CD14-positive monocyte (primary cell): Measurements from ENCODE around the gene NUPR1. TPM values are rescaled to one million over a fixed set of nuclear protein-coding genes. Genes with fewer than 3 reads are reported as not detected.
A peak's percentile ranks its signal among the peaks of the same experiment; 100 is the strongest.

ENCODE experiments used
- DNase-seq, 3 donors: peaks; one replicate each; pipeline ENCODE4 v3.0.0-alpha.2; 2011 to 2022
- H2AFZ ChIP-seq: 2 replicates; pipeline ENCODE4 v1.6.0; 2012; ENCODE audit warnings: mild to moderate bottlenecking, low read depth, low read length, inconsistent platforms; ENCODE audit not compliant: insufficient read depth, poor library complexity, severe bottlenecking
- H3K27ac ChIP-seq, 2 donors: 1 replicate in 1 of 2; 2 replicates in 1 of 2; pipeline ENCODE4 v1.5.1; 2012 to 2013; ENCODE audit warnings: low read length in 2 of 2, control low read depth in 1 of 2, inconsistent platforms in 1 of 2, low read depth in 1 of 2, mild to moderate bottlenecking in 1 of 2
- H3K27me3 ChIP-seq, 2 donors: one replicate each; pipeline versions ENCODE4 v1.6.0 to v1.6.1; 2011 to 2013; ENCODE audit warnings: low read length in 2 of 2; ENCODE audit not compliant: control insufficient read depth in 2 of 2, insufficient read depth in 2 of 2
- H3K36me3 ChIP-seq, 2 donors: replicated peaks in 1 of 2; 1 replicate in 1 of 2; 2 replicates in 1 of 2; pipeline versions ENCODE4 v1.5.1 to v1.6.1; 2012 to 2013; ENCODE audit warnings: low read length in 2 of 2, control low read depth in 1 of 2, inconsistent platforms in 1 of 2, mild to moderate bottlenecking in 1 of 2; ENCODE audit not compliant: insufficient read depth in 2 of 2, control insufficient read depth in 1 of 2
- H3K4me1 ChIP-seq, 2 donors: 1 replicate in 1 of 2; 2 replicates in 1 of 2; pipeline versions ENCODE4 v1.5.1 to v1.6.1; 2012 to 2013; ENCODE audit warnings: low read length in 2 of 2, control low read depth in 1 of 2, inconsistent platforms in 1 of 2, mild to moderate bottlenecking in 1 of 2, moderate library complexity in 1 of 2; ENCODE audit not compliant: insufficient read depth in 2 of 2, control insufficient read depth in 1 of 2
- H3K4me2 ChIP-seq: replicated peaks from 2 replicates; pipeline ENCODE3; 2012; ENCODE audit warnings: low read length, moderate library complexity, mild to moderate bottlenecking; ENCODE audit not compliant: poor library complexity, severe bottlenecking; ENCODE audit errors: extremely low read depth
- H3K4me3 ChIP-seq, 3 experiments: fragments of 200-600 bp in 1 of 3; sonication (generic) in 1 of 3; replicated peaks in 1 of 3; 1 replicate in 2 of 3; 2 replicates in 1 of 3; pipeline ENCODE4 v1.5.1; 2011 to 2013; ENCODE audit warnings: low read length in 3 of 3, mild to moderate bottlenecking in 3 of 3, control low read depth in 2 of 3, low read depth in 2 of 3, inconsistent platforms in 1 of 3, moderate library complexity in 1 of 3
- H3K79me2 ChIP-seq: 2 replicates; pipeline ENCODE4 v1.6.0; 2012; ENCODE audit warnings: mild to moderate bottlenecking, control low read depth, inconsistent platforms, low read length, moderate library complexity; ENCODE audit not compliant: insufficient read depth
- H3K9ac ChIP-seq: 2 replicates; pipeline ENCODE4 v1.6.0; 2017; ENCODE audit warnings: low read length, mild to moderate bottlenecking; ENCODE audit not compliant: insufficient read depth, poor library complexity, severe bottlenecking
- H3K9me3 ChIP-seq, 2 donors: replicated peaks in 1 of 2; 1 replicate in 1 of 2; 2 replicates in 1 of 2; pipeline versions ENCODE4 v1.5.1 to v1.6.1; 2012 to 2013; ENCODE audit warnings: low read length in 2 of 2, control low read depth in 1 of 2; ENCODE audit not compliant: control insufficient read depth in 1 of 2, insufficient read depth in 1 of 2
- H4K20me1 ChIP-seq: 2 replicates; pipeline ENCODE4 v1.6.0; 2012; ENCODE audit warnings: mild to moderate bottlenecking, low read length, control low read depth, moderate library complexity; ENCODE audit not compliant: insufficient read depth
- H3K27ac Mint-ChIP-seq, 7 donors: one replicate each; pipeline ENCODE4 v1.8.0; 2020; ENCODE audit warnings: mild to moderate bottlenecking in 7 of 7, mixed read lengths in 7 of 7, moderate library complexity in 6 of 7, inconsistent platforms in 2 of 7
- H3K27me3 Mint-ChIP-seq, 3 donors: one replicate each; pipeline ENCODE4 v1.8.0; 2021 to 2022; ENCODE audit warnings: low read depth in 3 of 3, mild to moderate bottlenecking in 3 of 3, mixed read lengths in 3 of 3, moderate library complexity in 3 of 3, inconsistent platforms in 1 of 3
- H3K36me3 Mint-ChIP-seq, 2 donors: one replicate each; pipeline ENCODE4 v1.8.0; 2020; ENCODE audit warnings: mixed read lengths in 2 of 2, inconsistent platforms in 1 of 2, mild to moderate bottlenecking in 1 of 2
- H3K4me1 Mint-ChIP-seq: one replicate; pipeline ENCODE4 v1.8.0; 2020; ENCODE audit warnings: mild to moderate bottlenecking, mixed read lengths
- H3K4me3 Mint-ChIP-seq, 2 donors: one replicate each; pipeline ENCODE4 v1.8.0; 2020; ENCODE audit warnings: mild to moderate bottlenecking in 2 of 2, mixed read lengths in 2 of 2, moderate library complexity in 1 of 2
- H3K9me3 Mint-ChIP-seq, 7 donors: one replicate each; pipeline ENCODE4 v1.8.0; 2020 to 2022; ENCODE audit warnings: mixed read lengths in 7 of 7, mild to moderate bottlenecking in 6 of 7, moderate library complexity in 6 of 7, inconsistent platforms in 2 of 7
- WGBS: methylation state at CpG from one replicate; pipeline ENCODE4 v1.1.5; 2013; ENCODE audit warnings: missing lambda C conversion rate; ENCODE audit not compliant: insufficient coverage; 5-methylcytosine and 5-hydroxymethylcytosine counted together
- intact Hi-C, 2 donors: fragments of 100-400 bp; cut with micrococcal nuclease; formaldehyde crosslinking; loops; one replicate each; pipeline versions ENCODE4 v1.15.0 to v1.15.1; 2023
- polyA plus RNA-seq, 3 donors: library from polyadenylated mRNA; depleted of rRNA in 1 of 3; unstranded in 2 of 3; stranded (reverse) in 1 of 3; fragments of 300-500 nt in 2 of 3; fragments of >200 nt in 1 of 3; fragmentation: Illumina TruSeq in 2 of 3; gene quantifications; 1 replicate in 2 of 3; 2 replicates in 1 of 3; pipeline ENCODE4 v1.2.3, GENCODE V29; 2012 to 2021
- TF ChIP-seq, protein P1 (sequence below): fragments of 200-600 bp; IDR thresholded peaks from one replicate; pipeline ENCODE4 v1.8.0; 2022; ENCODE audit warnings: antibody characterized with exemption, mild to moderate bottlenecking

Gene NUPR1
- polyA plus RNA-seq, 3 donors, result 0.01 to 1.9 TPM; not detected in 1

DNA sequence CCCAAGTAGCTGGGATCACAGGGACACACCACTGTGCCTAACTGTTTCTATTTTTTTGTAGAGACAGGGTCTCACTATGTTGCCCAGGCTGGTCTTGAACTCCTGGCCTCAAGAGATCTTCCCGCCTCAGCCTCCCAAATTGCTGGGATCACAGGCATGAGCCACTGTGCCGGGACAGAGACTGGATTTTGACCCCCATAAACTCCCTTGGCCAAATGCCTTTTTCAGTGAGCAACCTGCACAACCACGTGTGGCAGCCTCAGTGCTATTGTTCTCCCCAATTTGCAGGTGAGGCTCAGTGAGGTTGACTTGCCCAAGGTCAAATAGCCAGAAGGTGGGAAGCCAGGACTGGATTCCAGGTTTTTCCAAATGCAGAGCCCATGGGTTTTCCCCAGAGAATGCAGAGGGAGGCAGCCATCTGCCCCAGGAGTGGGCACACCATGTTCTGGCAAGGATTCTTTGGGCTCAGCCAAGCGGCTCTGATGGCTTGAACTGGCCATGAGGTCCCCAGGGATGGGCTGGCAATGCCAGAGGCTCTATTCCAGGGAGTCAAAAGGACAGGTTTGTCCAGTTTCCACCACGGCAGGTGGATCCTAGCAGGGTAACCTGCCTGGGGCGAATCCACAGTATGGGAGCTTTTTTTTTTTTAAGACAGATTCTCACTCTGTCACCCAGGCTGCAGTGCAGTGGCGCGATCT, 33.9 kb downstream of the NUPR1 start:
- Histone ChIP-seq H4K20me1 (peaks cover 14% of the 10 kb centered on the region), H3K9ac (no peak overlapping the region), H3K4me2 (no peak overlapping the region), H3K27ac (peak overlapping the region in 1 of 2 donors; percentile 82), H3K9me3 (no peaks in the 10 kb centered on the region), H3K27me3 (no peaks in the 10 kb centered on the region), H2AFZ (no peak overlapping the region), H3K79me2 (peaks cover 4% of the 10 kb centered on the region), H3K36me3 (peaks cover 8 to 35% of the 10 kb centered on the region in 2 donors), H3K4me3 (peak overlapping the region in 1 of 3 experiments; percentile 75), H3K4me1 (peaks cover 38 to 43% of the 10 kb centered on the region in 2 donors)
- Mint-ChIP-seq H3K4me1 (peaks cover 53% of the 10 kb centered on the region), H3K9me3 (peaks cover 0 to 1% (median 0%) of the 10 kb centered on the region in 7 donors), H3K27ac (peak overlapping the region in 2 of 7 donors; percentile 94 to 96), H3K36me3 (peaks cover 12 to 19% of the 10 kb centered on the region in 2 donors), H3K27me3 (peaks cover 1 to 2% (median 2%) of the 10 kb centered on the region in 3 donors), H3K4me3 (no peak overlapping the region)
- DNase-seq, result no peak
- WGBS, result 98% methylated on average over 5 of the region's 8 CpGs
- TF ChIP-seq, protein P1, sequence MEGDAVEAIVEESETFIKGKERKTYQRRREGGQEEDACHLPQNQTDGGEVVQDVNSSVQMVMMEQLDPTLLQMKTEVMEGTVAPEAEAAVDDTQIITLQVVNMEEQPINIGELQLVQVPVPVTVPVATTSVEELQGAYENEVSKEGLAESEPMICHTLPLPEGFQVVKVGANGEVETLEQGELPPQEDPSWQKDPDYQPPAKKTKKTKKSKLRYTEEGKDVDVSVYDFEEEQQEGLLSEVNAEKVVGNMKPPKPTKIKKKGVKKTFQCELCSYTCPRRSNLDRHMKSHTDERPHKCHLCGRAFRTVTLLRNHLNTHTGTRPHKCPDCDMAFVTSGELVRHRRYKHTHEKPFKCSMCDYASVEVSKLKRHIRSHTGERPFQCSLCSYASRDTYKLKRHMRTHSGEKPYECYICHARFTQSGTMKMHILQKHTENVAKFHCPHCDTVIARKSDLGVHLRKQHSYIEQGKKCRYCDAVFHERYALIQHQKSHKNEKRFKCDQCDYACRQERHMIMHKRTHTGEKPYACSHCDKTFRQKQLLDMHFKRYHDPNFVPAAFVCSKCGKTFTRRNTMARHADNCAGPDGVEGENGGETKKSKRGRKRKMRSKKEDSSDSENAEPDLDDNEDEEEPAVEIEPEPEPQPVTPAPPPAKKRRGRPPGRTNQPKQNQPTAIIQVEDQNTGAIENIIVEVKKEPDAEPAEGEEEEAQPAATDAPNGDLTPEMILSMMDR, result no peak
- intact Hi-C loops, result no loop called here

DNA sequence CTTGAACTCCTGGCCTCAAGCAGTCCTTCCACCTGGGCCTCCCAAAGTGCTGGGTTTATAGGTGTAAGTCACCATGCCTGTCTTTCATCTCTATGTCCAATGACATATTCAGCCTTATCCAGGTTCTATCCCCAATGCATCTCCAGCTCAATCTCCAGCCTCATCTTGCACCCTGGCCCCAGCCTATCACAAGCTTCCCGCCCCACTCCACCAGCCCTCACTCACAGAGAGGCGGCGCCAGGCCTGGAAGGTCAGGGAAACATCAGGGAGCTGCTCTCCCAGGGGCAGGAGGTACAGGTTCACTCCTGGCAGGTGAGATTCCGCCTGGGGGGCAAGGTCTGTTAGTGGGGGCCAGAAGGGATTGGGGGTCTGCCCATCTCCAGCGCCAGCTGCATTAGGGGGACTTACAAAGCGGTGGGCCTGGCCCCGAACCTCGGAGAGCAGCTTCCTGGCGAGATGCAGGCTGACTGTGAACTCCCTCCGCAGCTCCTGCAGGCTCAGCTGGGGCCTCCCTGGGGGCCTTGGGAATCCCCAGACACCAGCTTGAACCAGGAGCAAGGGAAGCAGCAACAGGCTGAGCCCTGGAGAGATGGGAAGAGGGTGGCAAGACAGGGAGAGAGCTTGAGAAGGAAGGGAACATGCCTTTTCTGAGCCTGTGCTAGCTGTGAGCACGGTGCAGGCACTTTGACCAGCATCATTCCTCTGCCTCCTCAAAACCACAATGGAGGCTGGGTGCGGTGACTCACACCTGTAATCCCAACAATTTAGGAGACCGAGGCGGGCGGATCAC, 35.1 kb downstream of the NUPR1 start:
- peak overlapping the region in 3 of 7 donors; percentile 14 to 64 (median 58) for H3K27ac Mint-ChIP-seq
- TF ChIP-seq, protein P1, result no peak
- no peak overlapping the region for H3K9ac ChIP-seq
- no peak overlapping the region for H3K4me3 ChIP-seq
- H3K4me1 ChIP-seq, result peaks cover 38 to 49% of the 10 kb centered on the region in 2 donors
- no peak overlapping the region for H3K4me3 Mint-ChIP-seq
- H3K27me3 ChIP-seq, result no peaks in the 10 kb centered on the region
- H3K4me2 ChIP-seq, result no peak overlapping the region
- peaks cover 56% of the 10 kb centered on the region for H3K4me1 Mint-ChIP-seq
- H3K9me3 ChIP-seq, result no peaks in the 10 kb centered on the region
- peaks cover 23 to 31% of the 10 kb centered on the region in 2 donors for H3K36me3 Mint-ChIP-seq
- peaks cover 6% of the 10 kb centered on the region for H3K79me2 ChIP-seq
- intact Hi-C loops, result no loop called here
- H3K36me3 ChIP-seq, result peaks cover 19 to 47% of the 10 kb centered on the region in 2 donors
- peaks cover 1 to 2% (median 2%) of the 10 kb centered on the region in 3 donors for H3K27me3 Mint-ChIP-seq
- H3K27ac ChIP-seq, result no peak overlapping the region
- no peak overlapping the region for H2AFZ ChIP-seq
- H3K9me3 Mint-ChIP-seq, result peaks cover 0 to 1% (median 0%) of the 10 kb centered on the region in 7 donors
- peaks cover 26% of the 10 kb centered on the region for H4K20me1 ChIP-seq
- DNase-seq, result no peak
- WGBS, result 91% methylated on average over 8 of the region's 15 CpGs
